SK-N-SH treated with all-trans-retinoic acid at 6 μM for 48 hours (cell line): ENCODE measurements around the gene ELOVL5.

Experiments
- ARNTL ChIP-seq: fragments of 450-650 bp; formaldehyde crosslinking; IDR thresholded peaks from 2 replicates; pipeline ENCODE4 v1.5.0; 2020; ENCODE audit warnings: low read depth, mild to moderate bottlenecking, moderate library complexity, borderline replicate concordance
- CREB5 ChIP-seq: fragments of 250-450 bp; sonication (Bioruptor Pico); IDR thresholded peaks from 2 replicates; pipeline ENCODE4 v1.5.1; 2020; ENCODE audit warnings: low read depth, mild to moderate bottlenecking, moderate library complexity
- CSDC2 ChIP-seq: fragments of 250-450 bp; sonication (Bioruptor Pico); IDR thresholded peaks from 2 replicates; pipeline ENCODE4 v1.5.0; 2020; ENCODE audit warnings: mild to moderate bottlenecking, moderate library complexity
- ISL1 ChIP-seq: fragments of 250-450 bp; sonication (Bioruptor Pico); IDR thresholded peaks from 2 replicates; pipeline ENCODE4 v2.1.2; 2022; ENCODE audit warnings: mild to moderate bottlenecking, moderate library complexity
- PATZ1 ChIP-seq: fragments of 250-450 bp; sonication (Bioruptor Pico); IDR thresholded peaks from 2 replicates; pipeline ENCODE4 v1.8.0; 2020; ENCODE audit warnings: mild to moderate bottlenecking, moderate library complexity, borderline replicate concordance
- RARB ChIP-seq: fragments of 250-450 bp; sonication (Bioruptor Pico); IDR thresholded peaks from 2 replicates; pipeline ENCODE4 v1.8.0; 2021; ENCODE audit warnings: mild to moderate bottlenecking, moderate library complexity
- SNAI2 ChIP-seq: fragments of 250-450 bp; sonication (Bioruptor Pico); IDR thresholded peaks from 2 replicates; pipeline ENCODE4 v1.5.0; 2020; ENCODE audit warnings: mild to moderate bottlenecking, moderate library complexity
- ZC3H10 ChIP-seq: fragments of 250-450 bp; sonication (Bioruptor Pico); IDR thresholded peaks from 2 replicates; pipeline ENCODE4 v1.5.1; 2021; ENCODE audit warnings: mild to moderate bottlenecking, moderate library complexity
- ZFP3 ChIP-seq: fragments of 250-450 bp; sonication (Bioruptor Pico); IDR thresholded peaks from 2 replicates; pipeline ENCODE4 v1.5.0; 2020; ENCODE audit warnings: mild to moderate bottlenecking, moderate library complexity
- ZFP30 ChIP-seq: fragments of 450-650 bp; formaldehyde crosslinking; IDR thresholded peaks from 2 replicates; pipeline ENCODE4 v1.5.0; 2022; ENCODE audit warnings: mild to moderate bottlenecking, moderate library complexity

- no peak for TF ChIP-seq RARB (CRISPR knock-in tag)
- no peak for TF ChIP-seq ZFP3
- TF ChIP-seq ZFP30 = no peak
- no peak for TF ChIP-seq PATZ1 (CRISPR knock-in tag)
- TF ChIP-seq ARNTL (CRISPR knock-in tag) = no peak
- TF ChIP-seq ISL1 (CRISPR knock-in tag) = no peak
- no peak for TF ChIP-seq SNAI2 (CRISPR knock-in tag)
- TF ChIP-seq ZC3H10 (CRISPR knock-in tag) = no peak
- TF ChIP-seq CREB5 = no peak
- no peak for TF ChIP-seq CSDC2
Measured at GRCh38 chr6:53299331-53300005, 49.3 kb downstream of the ELOVL5 start.
